Ecto neural progenitor cell (in vitro differentiated cells): ENCODE results near the gene DBX1.
"Not testable (repeated sequence)": the region's sequence is repeated elsewhere in the genome, so short reads cannot be mapped to it uniquely, and the experiment has no call there.

Experiments
- DNase-seq: peaks from one replicate; pipeline ENCODE4 v3.0.0-alpha.2; 2018; ENCODE audit warnings: low spot score

Gene DBX1

DNA sequence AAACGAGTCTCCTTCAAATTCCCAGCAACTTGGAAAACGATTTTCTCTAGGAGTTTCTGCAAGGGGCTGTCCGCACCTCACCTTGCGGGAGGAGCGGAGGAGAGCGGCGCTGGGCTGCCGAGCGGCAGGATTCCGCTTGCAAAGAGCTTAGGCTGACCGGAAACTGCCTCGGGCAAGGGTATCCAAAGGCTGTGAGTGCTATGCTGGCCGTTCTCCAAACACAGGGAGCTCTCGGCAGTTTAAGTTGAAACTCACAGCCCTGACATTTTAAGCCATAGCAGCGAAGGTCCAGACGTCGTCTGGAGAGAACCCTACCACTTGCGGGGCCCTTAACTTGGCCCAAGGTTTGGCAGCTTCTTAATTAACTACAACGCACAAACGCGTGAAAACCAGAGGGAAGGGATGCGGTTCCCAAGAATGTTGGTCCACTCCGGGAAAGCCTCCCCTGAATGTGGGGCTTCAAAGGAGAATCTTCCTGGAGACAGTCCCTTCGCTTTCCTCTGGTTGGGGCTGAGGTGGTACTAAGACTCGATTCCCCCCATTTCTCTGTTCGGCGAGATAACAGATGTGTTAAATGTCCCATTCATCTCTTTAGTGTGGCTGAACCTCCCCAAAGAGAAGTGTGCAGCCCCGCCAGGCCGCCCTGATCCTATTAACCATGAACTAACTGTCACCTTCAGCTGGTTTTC, 1.1 kb upstream of the DBX1 start:
- peak; percentile 76 for DNase-seq

- no peak for DNase-seq
Measured at GRCh38 chr11:20159466-20160381, 551 bp downstream of the DBX1 start.

GRCh38 chr11:20158597-20159257, 1.5 kb downstream of the DBX1 start:
- DNase-seq, result peak; percentile 91

DNA sequence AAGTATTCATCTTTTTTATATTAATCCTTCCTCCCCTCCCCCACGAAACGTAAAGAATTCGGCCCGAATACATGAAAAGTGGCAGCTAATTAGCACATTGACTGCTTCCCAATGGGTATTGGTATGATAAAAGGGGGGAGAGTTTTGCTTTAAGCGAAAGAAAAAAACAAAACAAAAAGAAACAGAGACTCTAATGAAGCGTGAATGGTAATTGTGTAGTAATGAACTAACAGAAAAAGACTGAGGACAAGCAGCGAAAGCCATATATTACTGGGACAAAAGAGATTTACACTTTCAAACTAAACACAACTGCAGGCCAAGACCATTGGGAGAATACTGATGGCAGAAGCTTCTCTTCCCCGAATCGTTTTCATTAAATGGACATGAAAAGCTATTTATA, 2.5 kb downstream of the DBX1 start:
- no peak for DNase-seq

DNA sequence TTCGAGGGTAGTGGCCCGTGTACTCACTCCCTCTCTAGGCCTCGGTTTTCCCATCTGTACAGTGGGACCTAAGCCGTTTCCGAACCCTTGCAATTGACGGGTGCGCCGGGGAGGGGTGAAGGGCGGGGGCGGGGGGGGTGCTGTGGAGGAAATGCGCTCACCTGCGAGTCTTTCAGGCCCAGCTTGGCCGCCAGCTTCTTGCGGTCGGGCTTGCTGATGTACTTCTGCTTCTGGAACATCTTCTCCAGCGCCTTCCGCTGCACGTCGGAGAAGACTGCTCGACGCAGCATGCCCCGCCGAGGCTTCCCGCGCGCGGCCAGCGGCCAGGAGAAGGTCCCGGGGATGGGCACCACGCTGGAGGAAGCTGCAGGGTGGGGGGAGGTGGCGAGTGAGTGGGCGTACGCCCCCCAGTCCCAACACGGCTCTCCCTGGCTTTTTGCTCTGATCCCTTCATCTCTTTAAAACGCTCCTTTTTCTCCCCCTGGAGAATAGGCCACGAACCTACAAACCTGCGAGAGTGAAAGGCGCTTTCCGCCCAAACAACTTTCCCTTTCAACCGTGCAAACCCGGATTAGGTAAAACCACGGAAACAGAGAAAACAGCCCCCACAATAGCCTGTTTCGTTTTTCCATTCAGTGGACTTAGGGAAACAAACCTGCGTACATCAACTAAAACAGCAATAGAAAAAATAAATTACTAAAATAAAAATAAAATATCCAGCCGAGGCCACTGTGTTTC, 3.2 kb downstream of the DBX1 start:
- peak; percentile 65 for DNase-seq

DNA sequence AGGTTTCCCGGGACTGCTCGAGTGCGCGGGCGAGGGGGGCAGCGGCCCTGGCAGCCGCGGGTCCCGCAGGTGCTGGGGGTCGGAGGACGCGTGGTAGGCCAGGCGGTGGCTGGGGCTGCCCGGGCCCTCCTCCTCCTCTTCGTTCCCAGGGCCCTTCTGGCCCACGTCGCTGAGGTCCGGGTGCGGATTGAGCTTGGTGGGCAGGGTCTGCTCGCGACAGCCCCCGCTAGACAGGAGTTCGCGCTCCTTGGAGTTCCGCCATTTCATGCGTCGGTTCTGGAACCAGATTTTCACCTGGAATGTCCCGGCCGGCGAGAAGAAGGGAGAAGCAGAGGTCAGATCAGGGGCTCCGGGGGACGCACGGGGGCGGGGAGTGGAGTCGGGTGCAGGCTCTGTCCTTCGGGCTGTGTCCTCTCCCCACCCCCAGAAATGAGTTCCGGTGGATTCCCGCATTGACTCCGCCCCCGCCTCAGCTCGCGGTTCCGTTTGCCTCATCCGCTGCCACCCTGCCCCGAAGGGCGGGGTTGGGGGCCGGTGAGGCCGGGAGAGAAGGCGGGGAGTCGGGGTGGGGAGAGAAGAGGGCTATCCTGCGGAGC, 3.9 kb downstream of the DBX1 start:
- peak; percentile 76 for DNase-seq

GRCh38 chr11:20155683-20156279, 4.5 kb downstream of the DBX1 start:
- no peak for DNase-seq

GRCh38 chr11:20154381-20154780, 5.9 kb downstream of the DBX1 start:
- no peak for DNase-seq

DNA sequence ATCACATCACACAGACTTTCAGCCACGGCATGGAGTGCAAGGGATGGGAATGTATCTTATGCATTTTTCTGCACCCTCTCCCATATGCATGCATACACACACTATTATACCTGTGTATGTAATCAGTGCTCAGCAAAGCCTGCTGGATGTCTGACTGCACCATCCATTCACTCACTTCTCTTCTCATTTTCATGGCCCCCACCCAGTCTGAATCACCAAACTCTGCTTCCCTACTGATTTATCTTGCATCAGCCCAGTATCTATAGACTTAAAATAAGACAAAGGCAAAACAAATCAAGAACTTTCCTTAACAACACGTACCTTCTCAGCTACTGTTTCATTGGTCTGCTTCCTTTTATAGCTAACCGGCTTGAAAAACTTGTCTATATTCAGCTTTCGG, 21.6 kb downstream of the DBX1 start:
- no peak for DNase-seq

DNA sequence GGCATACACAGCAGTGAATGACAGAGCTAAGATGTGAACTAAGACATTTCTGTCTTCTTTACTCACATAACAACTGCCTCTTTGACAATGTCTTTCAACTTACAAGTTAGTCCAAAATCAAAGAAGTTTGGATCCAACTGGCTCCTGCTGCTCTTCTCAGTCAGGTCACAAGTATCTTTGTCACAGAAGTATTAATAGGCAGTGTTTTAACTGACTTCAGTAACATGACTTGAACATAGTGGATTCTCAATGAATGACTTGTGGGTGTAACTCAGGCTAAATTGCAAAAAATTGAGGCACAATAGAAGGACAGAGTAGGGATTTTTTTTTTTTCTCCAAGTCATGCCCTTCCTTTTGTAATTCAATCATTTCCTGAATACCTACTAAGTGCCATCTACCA, 22.6 kb downstream of the DBX1 start:
- no peak for DNase-seq

DNA sequence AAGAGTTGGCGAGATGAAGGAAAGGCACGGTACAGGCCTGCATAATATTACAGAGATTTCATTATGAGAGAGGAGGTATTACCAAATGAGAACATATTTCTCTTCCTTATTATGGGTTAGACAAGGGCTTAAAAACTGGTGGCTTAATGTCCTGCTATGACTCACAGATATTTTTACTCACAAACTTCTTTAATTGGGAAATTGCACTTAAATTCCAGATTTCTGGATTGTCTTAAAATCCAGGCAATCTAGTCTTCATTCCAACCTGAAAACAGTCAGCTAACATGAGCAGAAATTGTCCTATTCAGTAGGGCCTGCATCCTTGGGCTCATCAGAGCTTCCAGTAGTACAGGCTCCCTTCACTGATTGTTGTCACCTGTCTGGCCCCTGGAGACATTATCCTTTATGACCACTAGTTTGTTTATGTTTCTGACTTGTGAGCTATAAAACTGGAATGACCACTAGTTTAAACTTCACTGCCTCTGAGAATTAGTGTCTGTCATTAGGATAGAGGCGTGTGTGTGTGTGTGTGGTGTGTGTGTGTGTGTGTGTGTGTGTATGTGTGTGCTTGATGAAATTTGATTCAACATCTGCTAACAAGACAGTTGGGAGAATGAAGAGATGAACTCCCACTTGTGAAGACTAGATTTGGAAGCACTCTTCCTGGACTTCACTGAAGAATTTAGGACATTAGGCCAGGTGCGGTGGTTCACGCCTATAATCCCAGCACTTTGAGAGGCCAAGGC, 25.1 kb downstream of the DBX1 start:
- no peak for DNase-seq

DNA sequence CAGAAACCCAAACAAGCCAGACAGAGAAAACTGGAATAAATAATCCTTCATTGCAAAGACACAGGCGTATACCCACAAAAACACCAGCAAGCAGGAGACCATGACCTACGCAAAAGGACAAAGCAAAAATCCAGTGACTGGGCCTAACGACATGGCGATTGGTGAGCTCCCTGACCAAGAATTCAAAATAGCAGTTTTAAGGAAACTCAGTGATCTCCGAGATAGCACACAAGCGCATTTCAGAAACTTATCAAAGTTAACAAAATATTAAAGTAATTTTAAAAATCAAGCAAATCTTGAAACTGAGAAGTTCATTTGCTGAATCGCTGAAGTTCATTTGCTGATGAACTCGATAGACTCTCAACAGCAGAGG, 27.6 kb downstream of the DBX1 start:
- DNase-seq, result no peak

GRCh38 chr11:20131788-20132666, 28.2 kb downstream of the DBX1 start:
- peak; percentile 79 for DNase-seq

- no peak for DNase-seq
Measured at GRCh38 chr11:20129665-20130064, 30.6 kb downstream of the DBX1 start.

- DNase-seq, result not testable (repeated sequence)
Measured at GRCh38 chr11:20128528-20128825, 31.8 kb downstream of the DBX1 start.

- peak; percentile 90 for DNase-seq
Measured at GRCh38 chr11:20127671-20128527, 32.4 kb downstream of the DBX1 start.

DNA sequence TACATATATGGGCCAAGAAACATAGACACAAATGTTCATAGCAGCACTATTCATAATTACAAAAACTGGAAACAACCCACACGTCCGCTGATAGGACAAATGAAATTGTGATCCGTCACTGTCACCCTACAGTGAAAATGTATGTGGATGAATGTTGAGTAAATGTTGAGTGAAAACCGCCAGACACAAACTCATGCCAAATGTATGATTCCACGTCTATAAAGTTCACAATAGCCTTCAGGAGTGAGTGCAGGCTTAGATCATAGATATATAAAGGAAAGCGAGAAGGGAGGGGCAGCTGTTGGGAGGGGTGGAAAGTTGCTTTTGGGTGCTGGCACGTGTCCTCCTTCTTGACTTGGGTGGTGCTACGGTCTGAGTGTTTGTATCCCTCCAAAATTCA, 33.6 kb downstream of the DBX1 start:
- DNase-seq, result no peak

DNA sequence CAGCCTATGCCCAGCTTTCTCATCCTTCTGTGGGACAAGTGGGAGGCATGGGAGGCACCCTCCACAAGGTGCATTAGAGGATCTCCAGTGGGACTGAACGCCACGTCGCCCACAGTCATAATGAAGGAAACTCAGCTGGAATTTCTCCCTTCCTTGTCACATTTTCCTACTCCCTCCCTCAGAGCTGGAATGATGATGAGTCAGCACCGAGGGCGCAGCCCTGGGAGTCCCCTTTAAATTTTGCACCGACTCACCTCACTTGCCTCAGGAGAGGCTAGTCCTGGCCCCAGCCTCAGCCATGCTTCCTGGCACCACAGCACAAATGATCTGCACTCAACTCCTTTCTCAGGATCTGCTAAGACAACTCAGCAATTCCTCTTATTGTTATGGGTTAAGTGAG, 34.3 kb downstream of the DBX1 start:
- no peak for DNase-seq

DNA sequence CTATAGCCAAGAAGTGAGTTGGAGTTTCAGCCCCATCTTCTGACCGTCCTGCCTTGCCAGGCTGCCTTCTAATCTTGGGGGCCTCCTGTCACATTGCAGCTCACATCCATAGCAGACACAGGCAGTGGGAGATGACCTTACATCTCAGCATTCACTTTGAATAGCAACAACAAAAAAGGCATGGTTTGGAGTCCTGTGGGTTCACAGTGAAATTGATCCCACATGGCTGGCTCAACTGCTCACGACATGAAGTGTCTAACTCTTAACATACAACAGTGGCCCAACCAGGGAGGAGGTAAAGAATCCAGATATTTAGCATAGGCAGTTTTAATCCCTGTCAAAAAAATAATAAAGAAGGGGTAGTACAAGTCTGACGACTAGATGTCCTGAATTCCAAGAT, 38.1 kb downstream of the DBX1 start:
- DNase-seq, result no peak
